Mesendoderm (in vitro differentiated cells): ENCODE results near the gene SPRYD3.

Experiments used
- DNase-seq: peaks from one replicate; pipeline ENCODE4 v3.0.0; 2013
- H2AK5ac ChIP-seq: 2 replicates; pipeline ENCODE4 v1.6.1; 2013; ENCODE audit warnings: low read length, inconsistent platforms
- H2BK120ac ChIP-seq: 2 replicates; pipeline ENCODE4 v1.6.1; 2013; ENCODE audit warnings: low read depth, mild to moderate bottlenecking, low read length, moderate library complexity, mixed read lengths
- H2BK15ac ChIP-seq: replicated peaks from 2 replicates; pipeline ENCODE4 v1.6.1; 2013; ENCODE audit warnings: low read depth, mild to moderate bottlenecking, moderate library complexity
- H2BK5ac ChIP-seq: 2 replicates; pipeline ENCODE4 v1.6.1; 2013; ENCODE audit warnings: low read length, inconsistent platforms
- H3K18ac ChIP-seq: 2 replicates; pipeline ENCODE4 v1.6.1; 2013; ENCODE audit warnings: mild to moderate bottlenecking, low read length, mixed read lengths
- H3K23ac ChIP-seq: one replicate; pipeline ENCODE4 v1.6.1; 2013; ENCODE audit warnings: low read length
- H3K27ac ChIP-seq: 2 replicates; pipeline ENCODE4 v1.5.1; 2013; ENCODE audit warnings: low read depth, mild to moderate bottlenecking, inconsistent platforms, low read length, moderate library complexity
- H3K27me3 ChIP-seq: 2 replicates; pipeline ENCODE4 v1.6.1; 2013; ENCODE audit warnings: low read length, control low read depth, mild to moderate bottlenecking, inconsistent platforms; ENCODE audit not compliant: insufficient read depth, poor library complexity
- H3K36me3 ChIP-seq: 2 replicates; pipeline ENCODE4 v1.6.1; 2013; ENCODE audit warnings: low read length, inconsistent platforms; ENCODE audit not compliant: control insufficient read depth, insufficient read depth
- H3K4ac ChIP-seq: one replicate; pipeline ENCODE4 v1.6.1; 2013; ENCODE audit warnings: low read depth, mild to moderate bottlenecking, low read length, moderate library complexity
- H3K4me1 ChIP-seq: 2 replicates; pipeline ENCODE4 v1.6.1; 2013; ENCODE audit warnings: low read depth, low read length, inconsistent platforms; ENCODE audit not compliant: control insufficient read depth
- H3K4me2 ChIP-seq: 2 replicates; pipeline ENCODE4 v1.6.1; 2013; ENCODE audit warnings: low read length
- H3K4me3 ChIP-seq: 2 replicates; pipeline ENCODE4 v1.5.1; 2013; ENCODE audit warnings: mild to moderate bottlenecking, low read length
- H3K56ac ChIP-seq: one replicate; pipeline ENCODE4 v1.6.1; 2013; ENCODE audit warnings: low read length
- H3K79me1 ChIP-seq: 2 replicates; pipeline ENCODE4 v1.6.1; 2013; ENCODE audit warnings: low read length, inconsistent platforms
- H3K79me2 ChIP-seq: 2 replicates; pipeline ENCODE4 v1.6.1; 2013; ENCODE audit warnings: mild to moderate bottlenecking, low read length; ENCODE audit not compliant: control insufficient read depth, insufficient read depth
- H3K9ac ChIP-seq: 2 replicates; pipeline ENCODE4 v1.6.1; 2013; ENCODE audit warnings: low read length, inconsistent platforms
- H4K5ac ChIP-seq: one replicate; pipeline ENCODE4 v1.6.1; 2013; ENCODE audit warnings: low read length
- H4K8ac ChIP-seq: one replicate; pipeline ENCODE4 v1.6.1; 2013; ENCODE audit warnings: low read depth, mild to moderate bottlenecking, control low read depth, low read length, moderate library complexity
- WGBS: extraction: QIAGEN DNeasy Blood & Tissue Kit; methylation state at CpG from one replicate; pipeline ENCODE4 v1.1.7; 2013; ENCODE audit warnings: low lambda C conversion rate, missing lambda C conversion rate; ENCODE audit not compliant: insufficient coverage; ENCODE audit errors: extremely low coverage; 5-methylcytosine and 5-hydroxymethylcytosine counted together

SPRYD3 gene

GRCh38 chr12:53050426-53051057 lies 28.6 kb downstream of the SPRYD3 start:
- H3K27me3 ChIP-seq = no peaks in the 10 kb centered on the region
- H3K18ac ChIP-seq = peak overlapping the region; percentile 94
- H3K79me2 ChIP-seq = peaks cover 20% of the 10 kb centered on the region
- H2BK5ac ChIP-seq = peak overlapping the region; percentile 97
- H3K4ac ChIP-seq = peak overlapping the region; percentile 58
- H3K56ac ChIP-seq = peak overlapping the region; percentile 95
- peak overlapping the region; percentile 45 for H3K4me3 ChIP-seq
- peak overlapping the region; percentile 28 for H4K8ac ChIP-seq
- peak overlapping the region; percentile 83 for H3K9ac ChIP-seq
- no peak overlapping the region for H2BK15ac ChIP-seq
- peak overlapping the region; percentile 97 for H3K27ac ChIP-seq
- peaks cover 17% of the 10 kb centered on the region for H3K79me1 ChIP-seq
- H2AK5ac ChIP-seq = peak overlapping the region; percentile 78
- H3K36me3 ChIP-seq = no peaks in the 10 kb centered on the region
- no peak overlapping the region for H4K5ac ChIP-seq
- H3K4me1 ChIP-seq = peaks cover 36% of the 10 kb centered on the region
- WGBS = no CpG with 5 or more reads among the region's 2 CpGs
- peak overlapping the region; percentile 31 for H2BK120ac ChIP-seq
- peak overlapping the region; percentile 26 for H3K23ac ChIP-seq
- peak overlapping the region; percentile 74 for H3K4me2 ChIP-seq
- DNase-seq = no peak

- Histone ChIP-seq H4K8ac (peak within 1 kb of the TSS; percentile 28), H4K5ac (peak within 1 kb of the TSS; percentile 33), H3K4me1 (peaks cover 42% of the 10 kb centered on the region), H3K4ac (peak within 1 kb of the TSS; percentile 58), H3K56ac (peak within 1 kb of the TSS; percentile 95), H3K27ac (peak within 1 kb of the TSS; percentile 97), H2AK5ac (peak within 1 kb of the TSS; percentile 78), H2BK15ac (no peak within 1 kb of the TSS), H3K18ac (peak within 1 kb of the TSS; percentile 94), H3K9ac (peak within 1 kb of the TSS; percentile 83), H3K23ac (peak within 1 kb of the TSS; percentile 55), H3K27me3 (no peaks in the 10 kb centered on the region), H3K36me3 (no peaks in the 10 kb centered on the region), H3K79me2 (peaks cover 20% of the 10 kb centered on the region), H3K79me1 (peaks cover 17% of the 10 kb centered on the region), H3K4me2 (peak within 1 kb of the TSS; percentile 74), H2BK120ac (peak within 1 kb of the TSS; percentile 74), H2BK5ac (peak within 1 kb of the TSS; percentile 97), H3K4me3 (peak within 1 kb of the TSS; percentile 45)
- WGBS = no CpG with 5 or more reads among the region's 20 CpGs
- DNase-seq = peak; percentile 93
Observed at GRCh38 chr12:53049571-53050318, 29.4 kb downstream of the SPRYD3 start, which contains the start of gene TNS2. TSS of gene TNS2 (plus strand) at chr12:53050065. CDS start at chr12:53050186, 121 bp downstream.

GRCh38 chr12:53048780-53049401 lies 30.3 kb downstream of the SPRYD3 start:
- DNase-seq = peak; percentile 96

GRCh38 chr12:53048033-53048779 lies 31.0 kb downstream of the SPRYD3 start:
- Histone ChIP-seq H3K79me1 (peaks cover 16% of the 10 kb centered on the region), H3K4me2 (peak overlapping the region; percentile 14), H2BK120ac (no peak overlapping the region), H3K4me1 (peaks cover 44% of the 10 kb centered on the region), H3K23ac (no peak overlapping the region), H3K56ac (peak overlapping the region; percentile 86), H3K79me2 (peaks cover 20% of the 10 kb centered on the region), H3K9ac (peak overlapping the region; percentile 69), H3K4me3 (no peak overlapping the region), H2BK15ac (no peak overlapping the region), H4K8ac (no peak overlapping the region), H2AK5ac (peak overlapping the region; percentile 35), H3K27ac (peak overlapping the region; percentile 97), H2BK5ac (peak overlapping the region; percentile 2), H4K5ac (no peak overlapping the region), H3K27me3 (no peaks in the 10 kb centered on the region), H3K36me3 (no peaks in the 10 kb centered on the region), H3K4ac (no peak overlapping the region), H3K18ac (peak overlapping the region; percentile 51)
- DNase-seq = peak; percentile 86
- WGBS = no CpG with 5 or more reads among the region's 10 CpGs

More at GRCh38 chr12:53048780-53049401, 30.3 kb downstream of the SPRYD3 start:
- Histone ChIP-seq H4K8ac (no peak overlapping the region), H3K18ac (peak overlapping the region; percentile 41), H3K4ac (peak overlapping the region; percentile 4), H3K4me3 (no peak overlapping the region), H3K79me2 (peaks cover 20% of the 10 kb centered on the region), H3K27me3 (no peaks in the 10 kb centered on the region), H2BK120ac (peak overlapping the region; percentile 74), H3K79me1 (peaks cover 17% of the 10 kb centered on the region), H4K5ac (no peak overlapping the region), H2AK5ac (peak overlapping the region; percentile 35), H3K9ac (peak overlapping the region; percentile 69), H3K4me1 (peaks cover 47% of the 10 kb centered on the region), H3K4me2 (peak overlapping the region; percentile 56), H2BK5ac (peak overlapping the region; percentile 97), H3K56ac (peak overlapping the region; percentile 86), H3K23ac (peak overlapping the region; percentile 55), H2BK15ac (no peak overlapping the region), H3K27ac (peak overlapping the region; percentile 97), H3K36me3 (no peaks in the 10 kb centered on the region)
- no CpG with 5 or more reads among the region's 6 CpGs for WGBS

GRCh38 chr12:53047221-53048032 lies 31.8 kb downstream of the SPRYD3 start:
- H3K4me1 ChIP-seq = peaks cover 44% of the 10 kb centered on the region
- no peaks in the 10 kb centered on the region for H3K27me3 ChIP-seq
- H2BK15ac ChIP-seq = no peak overlapping the region
- no peak overlapping the region for H4K5ac ChIP-seq
- H2AK5ac ChIP-seq = no peak overlapping the region
- H3K79me1 ChIP-seq = peaks cover 15% of the 10 kb centered on the region
- peak overlapping the region; percentile 30 for H3K4me2 ChIP-seq
- peaks cover 19% of the 10 kb centered on the region for H3K79me2 ChIP-seq
- peak overlapping the region; percentile 97 for H3K27ac ChIP-seq
- H3K36me3 ChIP-seq = no peaks in the 10 kb centered on the region
- H3K4ac ChIP-seq = peak overlapping the region; percentile 17
- peak overlapping the region; percentile 65 for H3K18ac ChIP-seq
- peak overlapping the region; percentile 69 for H3K9ac ChIP-seq
- no peak overlapping the region for H2BK120ac ChIP-seq
- no CpG with 5 or more reads among the region's 94 CpGs for WGBS
- H4K8ac ChIP-seq = no peak overlapping the region
- H3K56ac ChIP-seq = peak overlapping the region; percentile 86
- DNase-seq = peak; percentile 78
- peak overlapping the region; percentile 43 for H2BK5ac ChIP-seq
- H3K4me3 ChIP-seq = no peak overlapping the region
- no peak overlapping the region for H3K23ac ChIP-seq
